Keratinocyte (primary cell): ENCODE results near the gene FOXJ3. TPM values are rescaled to one million over a fixed set of nuclear protein-coding genes. Genes with fewer than 3 reads are reported as not detected.

Experiments
- DNase-seq: peaks from one replicate; pipeline ENCODE4 v3.0.0-alpha.2; 2011; ENCODE audit warnings: low read depth, missing footprints, low spot score
- FAIRE-seq: peaks from 2 replicates; lab custom pipeline; 2011; peaks lifted over from hg19 to GRCh38; lab: Jason Lieb, UNC
- H2AFZ ChIP-seq: 2 replicates; pipeline ENCODE4 v1.6.0; 2012; ENCODE audit warnings: low read length, control low read depth, inconsistent platforms; ENCODE audit not compliant: control insufficient read depth
- H3K27ac ChIP-seq: 2 replicates; pipeline ENCODE4 v1.5.1; 2011; ENCODE audit warnings: low read length; ENCODE audit not compliant: control insufficient read depth, insufficient read depth
- H3K27me3 ChIP-seq: 3 replicates; pipeline ENCODE4 v1.6.0; 2011; ENCODE audit warnings: low read length; ENCODE audit not compliant: control insufficient read depth, insufficient read depth; ENCODE audit errors: extremely low read depth
- H3K36me3 ChIP-seq, 2 experiments: 2 replicates in 1 of 2; 3 replicates in 1 of 2; pipeline ENCODE4 v1.5.1; 2011; ENCODE audit warnings: low read length in 2 of 2, mild to moderate bottlenecking in 1 of 2; ENCODE audit not compliant: control insufficient read depth in 2 of 2, insufficient read depth in 2 of 2; ENCODE audit errors: extremely low read depth in 1 of 2
- H3K4me1 ChIP-seq: 3 replicates; pipeline ENCODE4 v1.5.1; 2011; ENCODE audit warnings: low read length; ENCODE audit not compliant: control insufficient read depth, insufficient read depth; ENCODE audit errors: extremely low read depth
- H3K4me2 ChIP-seq: 3 replicates; pipeline ENCODE4 v1.6.0; 2011; ENCODE audit warnings: low read depth, low read length; ENCODE audit not compliant: control insufficient read depth, insufficient read depth; ENCODE audit errors: extremely low read depth
- H3K4me3 ChIP-seq, 3 experiments: fragments of 200-600 bp in 1 of 3; sonication (generic) in 1 of 3; 2 replicates in 2 of 3; 3 replicates in 1 of 3; pipeline ENCODE4 v1.5.1; 2011 to 2016; ENCODE audit warnings: low read length in 3 of 3, mild to moderate bottlenecking in 3 of 3, control low read depth in 2 of 3, inconsistent platforms in 1 of 3, low read depth in 1 of 3, mixed read lengths in 1 of 3, mixed run types in 1 of 3, moderate library complexity in 1 of 3; ENCODE audit not compliant: control insufficient read depth in 2 of 3, insufficient read depth in 2 of 3; ENCODE audit errors: extremely low read depth in 1 of 3
- H3K79me2 ChIP-seq: 2 replicates; pipeline ENCODE4 v1.6.0; 2012; ENCODE audit warnings: low read length; ENCODE audit not compliant: control insufficient read depth, insufficient read depth
- H3K9ac ChIP-seq: 3 replicates; pipeline ENCODE4 v1.6.0; 2011; ENCODE audit warnings: low read length; ENCODE audit not compliant: control insufficient read depth, insufficient read depth; ENCODE audit errors: extremely low read depth
- H3K9me1 ChIP-seq: 3 replicates; pipeline ENCODE4 v1.6.0; 2011; ENCODE audit warnings: low read length; ENCODE audit not compliant: control insufficient read depth, insufficient read depth; ENCODE audit errors: extremely low read depth
- H3K9me3 ChIP-seq: 2 replicates; pipeline ENCODE4 v1.5.1; 2012; ENCODE audit warnings: low read depth, low read length; ENCODE audit not compliant: control insufficient read depth
- H4K20me1 ChIP-seq: 3 replicates; pipeline ENCODE4 v1.6.0; 2011; ENCODE audit warnings: low read length; ENCODE audit not compliant: control insufficient read depth, insufficient read depth; ENCODE audit errors: extremely low read depth
- CTCF ChIP-seq, 3 experiments: IDR thresholded peaks in 1 of 3; conservative IDR thresholded peaks in 1 of 3; optimal IDR thresholded peaks in 1 of 3; 2 replicates in 2 of 3; 3 replicates in 1 of 3; pipeline versions ENCODE3 to v1.5.1; 2011; ENCODE audit warnings: low read length in 3 of 3, mild to moderate bottlenecking in 3 of 3, moderate library complexity in 2 of 3, control low read depth in 1 of 3, inconsistent platforms in 1 of 3; ENCODE audit not compliant: insufficient read depth in 2 of 3; ENCODE audit errors: extremely low read depth in 1 of 3
- EZH2 ChIP-seq: IDR thresholded peaks from one replicate; pipeline ENCODE4 v1.6.1; 2012; ENCODE audit warnings: inconsistent platforms, mild to moderate bottlenecking, low read length, moderate library complexity
- dilution Hi-C: fragments of 300-500 bp; cut with MboI; formaldehyde crosslinking; loops from one replicate; pipeline ENCODE4 v1.7.0; 2020; ENCODE audit warnings: low sequenced_read_pairs; ENCODE audit not compliant: extremely low pct_ligation_motif_present
- polyA plus RNA-seq, 5 experiments: library from polyadenylated mRNA; depleted of rRNA in 3 of 5; stranded (reverse) in 3 of 5; stranded (forward) in 1 of 5; unstranded in 1 of 5; fragments of >200 nt; gene quantifications; 1 replicate in 1 of 5; 2 replicates in 3 of 5; 3 replicates in 1 of 5; pipeline versions ENCODE4 v1.2.1 to v1.2.3, GENCODE V29; 2011 to 2012; ENCODE audit warnings: missing spikeins in 2 of 5, low read depth in 1 of 5, low replicate concordance in 1 of 5

The FOXJ3 gene
- polyA plus RNA-seq, 1 donor (not counting 4 experiments of a cell fraction or from before 2014, with no cell fraction given): 40.2 TPM

- H3K27ac ChIP-seq: no peak overlapping the region
- no peak for TF ChIP-seq EZH2
- no peak for TF ChIP-seq CTCF (optimal IDR thresholded peaks at IDR 0.05 in 1 of 3, IDR thresholded peaks at IDR 0.05 in 1 of 3, conservative IDR thresholded peaks at IDR 0.05 in 1 of 3; ENCODE audit: extremely low read depth in 1 of 3, insufficient read depth in 2 of 3, low read length in 3 of 3)
Measured at GRCh38 chr1:42155362-42155761, 179.7 kb downstream of the FOXJ3 start.

GRCh38 chr1:42154685-42155084 lies 180.3 kb downstream of the FOXJ3 start:
- FAIRE-seq: no peak
- Histone ChIP-seq H3K36me3 (no peaks in the 10 kb centered on the region), H3K27ac (no peak overlapping the region), H3K9me1 (no peaks in the 10 kb centered on the region), H4K20me1 (no peaks in the 10 kb centered on the region), H3K27me3 (peaks cover 7% of the 10 kb centered on the region), H3K4me3 (no peak overlapping the region), H3K4me1 (peaks cover 4% of the 10 kb centered on the region), H3K9ac (no peak overlapping the region), H2AFZ (no peak overlapping the region), H3K9me3 (no peaks in the 10 kb centered on the region), H3K4me2 (no peak overlapping the region), H3K79me2 (no peaks in the 10 kb centered on the region)
- no peak for DNase-seq
- dilution Hi-C loops: no loop called here
- no peak for TF ChIP-seq EZH2
- TF ChIP-seq CTCF (optimal IDR thresholded peaks at IDR 0.05 in 1 of 3, IDR thresholded peaks at IDR 0.05 in 1 of 3, conservative IDR thresholded peaks at IDR 0.05 in 1 of 3; ENCODE audit: extremely low read depth in 1 of 3, insufficient read depth in 2 of 3, low read length in 3 of 3): no peak

More at GRCh38 chr1:42155362-42155761, 179.7 kb downstream of the FOXJ3 start:
- no peak overlapping the region for H3K4me2 ChIP-seq
- no peaks in the 10 kb centered on the region for H3K9me3 ChIP-seq
- H3K27me3 ChIP-seq: peaks cover 7% of the 10 kb centered on the region
- FAIRE-seq (no peak), DNase-seq (no peak)
- H4K20me1 ChIP-seq: no peaks in the 10 kb centered on the region
- H3K9ac ChIP-seq: no peak overlapping the region
- peaks cover 4% of the 10 kb centered on the region for H3K4me1 ChIP-seq
- H3K36me3 ChIP-seq: no peaks in the 10 kb centered on the region
- no peaks in the 10 kb centered on the region for H3K79me2 ChIP-seq
- H3K4me3 ChIP-seq: no peak overlapping the region
- H3K9me1 ChIP-seq: no peaks in the 10 kb centered on the region
- dilution Hi-C loops: no loop called here
- no peak overlapping the region for H2AFZ ChIP-seq
